Measurements from ENCODE around the gene ATP2C2. TPM values are rescaled to one million over a fixed set of nuclear protein-coding genes. Genes with fewer than 3 reads are reported as not detected.

Gene ATP2C2
- total RNA-seq, 1 experiment from 2014 or later, result 26.0 TPM

DNA sequence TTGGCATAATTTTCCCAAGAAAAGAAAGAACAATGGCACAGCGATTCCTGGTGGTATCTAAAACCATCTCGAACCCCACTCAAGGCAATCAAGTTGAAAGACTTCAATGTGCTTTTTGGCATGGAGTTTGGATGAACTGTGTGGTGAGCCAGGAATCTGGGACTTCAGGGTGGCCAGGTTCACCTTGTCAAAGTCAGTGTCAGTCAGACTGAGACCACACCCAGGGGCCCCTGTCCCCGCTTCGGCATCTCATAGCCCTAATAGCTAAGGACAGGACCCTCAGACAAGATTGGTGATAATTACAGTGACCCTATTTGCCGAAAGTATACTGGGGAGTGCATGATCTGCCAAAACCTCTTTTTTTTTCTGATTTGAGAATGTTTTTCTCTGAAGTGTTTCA, 47.8 kb upstream of the ATP2C2 start:
- CTCF ChIA-PET, result no interaction called here
- no peak for DNase-seq

DNA sequence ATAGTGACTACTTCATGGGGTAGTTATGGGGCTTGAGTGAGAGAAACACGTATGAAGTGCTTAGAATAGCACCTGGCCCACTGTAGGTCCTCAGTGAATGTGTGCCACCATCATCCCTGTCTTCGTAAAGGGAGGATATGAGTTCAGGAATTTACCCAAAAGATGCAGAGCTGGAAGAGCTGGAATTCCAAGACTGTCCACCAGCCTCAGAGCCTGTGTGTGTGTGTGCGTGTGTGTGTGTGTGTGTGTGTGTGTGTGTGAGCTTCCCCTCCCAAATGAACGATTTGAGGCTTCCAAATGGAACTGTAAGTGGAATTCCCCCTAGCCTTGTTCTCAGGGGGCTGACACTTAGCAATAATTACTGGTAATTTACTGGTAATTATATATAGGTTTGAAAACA, 46.4 kb upstream of the ATP2C2 start:
- ATAC-seq, result no peak
- no peaks in the 10 kb centered on the region for H4K20me1 ChIP-seq (ENCODE audit: low read length)
- POLR2A ChIA-PET (ENCODE audit: unreplicated experiment), result no interaction called here
- H3K4me1 ChIP-seq (ENCODE audit: insufficient read depth, low read length), result no peaks in the 10 kb centered on the region
- no peak overlapping the region for H3K27ac ChIP-seq (ENCODE audit: low read length)
- no peaks in the 10 kb centered on the region for H3K36me3 ChIP-seq (ENCODE audit: low read depth, low read length)
- no peaks in the 10 kb centered on the region for H3K27me3 ChIP-seq (ENCODE audit: low read length)
- no peak overlapping the region for H2AFZ ChIP-seq (ENCODE audit: low read length)
- H3K4me3 ChIP-seq (ENCODE audit: low read length), result no peak overlapping the region
- no peaks in the 10 kb centered on the region for H3K9me3 ChIP-seq (ENCODE audit: low read length)
- no peak overlapping the region for H3K9ac ChIP-seq (ENCODE audit: low read length)
- no peak for DNase-seq
- intact Hi-C loops (cut with micrococcal nuclease), result loop anchor here (2.0 kb wide), 1 partner anchor 55 kb away; no protein-coding TSS in a partner anchor
- no peak for TF ChIP-seq EZH2 (IDR thresholded peaks at IDR 0.05; ENCODE audit: low read length, unreplicated experiment)
- no peak for TF ChIP-seq EZH2phosphoT487 (IDR thresholded peaks at IDR 0.05; ENCODE audit: borderline replicate concordance, low read length)
- TF ChIP-seq, protein P1, sequence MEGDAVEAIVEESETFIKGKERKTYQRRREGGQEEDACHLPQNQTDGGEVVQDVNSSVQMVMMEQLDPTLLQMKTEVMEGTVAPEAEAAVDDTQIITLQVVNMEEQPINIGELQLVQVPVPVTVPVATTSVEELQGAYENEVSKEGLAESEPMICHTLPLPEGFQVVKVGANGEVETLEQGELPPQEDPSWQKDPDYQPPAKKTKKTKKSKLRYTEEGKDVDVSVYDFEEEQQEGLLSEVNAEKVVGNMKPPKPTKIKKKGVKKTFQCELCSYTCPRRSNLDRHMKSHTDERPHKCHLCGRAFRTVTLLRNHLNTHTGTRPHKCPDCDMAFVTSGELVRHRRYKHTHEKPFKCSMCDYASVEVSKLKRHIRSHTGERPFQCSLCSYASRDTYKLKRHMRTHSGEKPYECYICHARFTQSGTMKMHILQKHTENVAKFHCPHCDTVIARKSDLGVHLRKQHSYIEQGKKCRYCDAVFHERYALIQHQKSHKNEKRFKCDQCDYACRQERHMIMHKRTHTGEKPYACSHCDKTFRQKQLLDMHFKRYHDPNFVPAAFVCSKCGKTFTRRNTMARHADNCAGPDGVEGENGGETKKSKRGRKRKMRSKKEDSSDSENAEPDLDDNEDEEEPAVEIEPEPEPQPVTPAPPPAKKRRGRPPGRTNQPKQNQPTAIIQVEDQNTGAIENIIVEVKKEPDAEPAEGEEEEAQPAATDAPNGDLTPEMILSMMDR (conservative IDR thresholded peaks at IDR 0.05; ENCODE audit: low read depth, low read length), result no peak
- no peaks in the 10 kb centered on the region for H3K79me2 ChIP-seq (ENCODE audit: low read length)
- CTCF ChIA-PET, result no interaction called here
- no peaks in the 10 kb centered on the region for H3F3A ChIP-seq (ENCODE audit: low read length, unreplicated experiment)
- H3K4me2 ChIP-seq (ENCODE audit: low read length), result no peak overlapping the region
- no TSS peak for BruUV-seq (replicated peaks)
- no peaks in the 10 kb centered on the region for H3K9me2 ChIP-seq (replicated peaks; ENCODE audit: low read length)

More for the DNA sequence above, 47.8 kb upstream of the ATP2C2 start:
- H3K9me3 ChIP-seq (ENCODE audit: low read length), result no peaks in the 10 kb centered on the region
- no TSS peak for BruUV-seq (replicated peaks)
- H3F3A ChIP-seq (ENCODE audit: low read length, unreplicated experiment), result no peaks in the 10 kb centered on the region
- H3K27me3 ChIP-seq (ENCODE audit: low read length), result no peaks in the 10 kb centered on the region
- H3K36me3 ChIP-seq (ENCODE audit: low read depth, low read length), result no peaks in the 10 kb centered on the region
- H3K4me2 ChIP-seq (ENCODE audit: low read length), result no peak overlapping the region
- H3K79me2 ChIP-seq (ENCODE audit: low read length), result no peaks in the 10 kb centered on the region
- no peak overlapping the region for H2AFZ ChIP-seq (ENCODE audit: low read length)
- H3K9me2 ChIP-seq (replicated peaks; ENCODE audit: low read length), result no peaks in the 10 kb centered on the region
- intact Hi-C loops (cut with micrococcal nuclease), result no loop called here
- POLR2A ChIA-PET (ENCODE audit: unreplicated experiment), result no interaction called here
- H3K9ac ChIP-seq (ENCODE audit: low read length), result no peak overlapping the region
- no peak for TF ChIP-seq EZH2phosphoT487 (IDR thresholded peaks at IDR 0.05; ENCODE audit: borderline replicate concordance, low read length)
- TF ChIP-seq EZH2 (IDR thresholded peaks at IDR 0.05; ENCODE audit: low read length, unreplicated experiment), result no peak
- TF ChIP-seq, protein P1 (conservative IDR thresholded peaks at IDR 0.05; ENCODE audit: low read depth, low read length), result no peak
- H3K4me3 ChIP-seq (ENCODE audit: low read length), result no peak overlapping the region
- H4K20me1 ChIP-seq (ENCODE audit: low read length), result no peaks in the 10 kb centered on the region
- no peak overlapping the region for H3K27ac ChIP-seq (ENCODE audit: low read length)
- ATAC-seq, result no peak
- no peaks in the 10 kb centered on the region for H3K4me1 ChIP-seq (ENCODE audit: insufficient read depth, low read length)

DNA sequence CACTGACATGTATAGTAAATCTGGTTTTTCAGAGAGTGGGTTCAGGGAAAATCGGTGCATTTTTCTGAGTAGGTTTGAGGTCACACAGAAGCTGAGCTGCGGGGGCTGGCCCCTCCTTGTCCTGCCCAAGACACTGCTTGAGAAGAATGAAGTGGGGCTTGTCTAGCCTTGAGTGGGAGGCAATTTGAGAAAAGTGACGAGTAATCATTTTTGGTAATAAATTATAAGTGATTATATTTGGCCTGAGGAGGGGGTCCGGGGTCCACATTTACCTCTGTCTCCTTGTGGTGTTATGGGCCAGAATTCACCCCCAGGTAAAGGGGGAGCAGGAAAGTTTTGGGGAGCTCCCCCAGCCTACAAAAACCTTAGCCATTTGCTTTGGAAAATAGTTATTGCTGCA, 45.6 kb upstream of the ATP2C2 start:
- Histone ChIP-seq H3K4me1 (ENCODE audit: insufficient read depth, low read length) (no peaks in the 10 kb centered on the region), H3K4me2 (ENCODE audit: low read length) (no peak overlapping the region), H3K27ac (ENCODE audit: low read length) (no peak overlapping the region), H3K36me3 (ENCODE audit: low read depth, low read length) (no peaks in the 10 kb centered on the region), H3K4me3 (ENCODE audit: low read length) (no peak overlapping the region), H3K9me3 (ENCODE audit: low read length) (no peaks in the 10 kb centered on the region), H3K9me2 (replicated peaks; ENCODE audit: low read length) (no peaks in the 10 kb centered on the region), H4K20me1 (ENCODE audit: low read length) (no peaks in the 10 kb centered on the region), H3F3A (ENCODE audit: low read length, unreplicated experiment) (no peaks in the 10 kb centered on the region), H3K9ac (ENCODE audit: low read length) (no peak overlapping the region), H3K79me2 (ENCODE audit: low read length) (no peaks in the 10 kb centered on the region), H2AFZ (ENCODE audit: low read length) (no peak overlapping the region), H3K27me3 (ENCODE audit: low read length) (no peaks in the 10 kb centered on the region)
- ChIA-PET CTCF (no interaction called here), POLR2A (ENCODE audit: unreplicated experiment) (no interaction called here)
- no peak for ATAC-seq
- intact Hi-C loops (cut with micrococcal nuclease), result loop anchor here (2.0 kb wide), 1 partner anchor 56 kb away; no protein-coding TSS in a partner anchor
- BruUV-seq (replicated peaks), result no TSS peak
- TF ChIP-seq EZH2 (IDR thresholded peaks at IDR 0.05; ENCODE audit: low read length, unreplicated experiment), result no peak
- TF ChIP-seq EZH2phosphoT487 (IDR thresholded peaks at IDR 0.05; ENCODE audit: borderline replicate concordance, low read length), result no peak
- TF ChIP-seq, protein P1 (conservative IDR thresholded peaks at IDR 0.05; ENCODE audit: low read depth, low read length), result no peak
- no peak for DNase-seq
